Fibroblast of mammary gland (primary cell): Measurements from ENCODE around the gene ALKBH5.
A peak's percentile ranks its signal among the peaks of the same experiment; 100 is the strongest.

Experiments used
- DNase-seq: peaks from one replicate; pipeline ENCODE4 v3.0.0-alpha.2; 2010; ENCODE audit warnings: low read depth
- H3K4me3 ChIP-seq: 2 replicates; pipeline ENCODE4 v1.5.1; 2011; ENCODE audit warnings: low read depth, mild to moderate bottlenecking, low read length, moderate library complexity; ENCODE audit not compliant: control insufficient read depth
- CTCF ChIP-seq: conservative IDR thresholded peaks from 2 replicates; pipeline ENCODE4 v1.5.1; 2011; ENCODE audit warnings: low read depth, low read length, inconsistent platforms; ENCODE audit not compliant: control insufficient read depth, insufficient read depth

The ALKBH5 gene

GRCh38 chr17:18183334-18184142 is at the start of gene ALKBH5:
Gene ALKBH5 (plus strand): TSS chr17:18183828. CDS start chr17:18184244, 416 bp downstream.
- TF ChIP-seq CTCF: peak; percentile 17
- peak within 1 kb of the TSS; percentile 75 for H3K4me3 ChIP-seq
- peak; percentile 100 for DNase-seq

- no peak for DNase-seq
- TF ChIP-seq CTCF: no peak
- no peak overlapping the region for H3K4me3 ChIP-seq
Observed at GRCh38 chr17:18136357-18136756, 47.3 kb upstream of the ALKBH5 start.

GRCh38 chr17:18138065-18138749 is 45.4 kb upstream of the ALKBH5 start:
- DNase-seq: no peak
- H3K4me3 ChIP-seq: no peak overlapping the region
- no peak for TF ChIP-seq CTCF

GRCh38 chr17:18139092-18139491 is 44.5 kb upstream of the ALKBH5 start:
- no peak for DNase-seq
- H3K4me3 ChIP-seq: no peak overlapping the region
- TF ChIP-seq CTCF: no peak

GRCh38 chr17:18139498-18139897 is 44.1 kb upstream of the ALKBH5 start:
- TF ChIP-seq CTCF: no peak
- DNase-seq: no peak
- H3K4me3 ChIP-seq: no peak overlapping the region

GRCh38 chr17:18139949-18140348 is 43.7 kb upstream of the ALKBH5 start:
- TF ChIP-seq CTCF: peak; percentile 39
- H3K4me3 ChIP-seq: no peak overlapping the region
- DNase-seq: peak; percentile 42
